HG03558 (cell line): Measurements from ENCODE around the gene C16orf96.

ENCODE experiments used
- ATAC-seq: cut with Tn5 transposase; IDR thresholded peaks from one replicate; pipeline ENCODE4 v1.9.1; 2021; ENCODE audit warnings: moderate number of reproducible peaks; ENCODE audit not compliant: unreplicated experiment; ENCODE audit errors: extremely low read depth

Gene C16orf96

GRCh38 chr16:4524571-4524970 lies 31.6 kb upstream of the C16orf96 start:
- ATAC-seq: no peak

GRCh38 chr16:4525069-4525468 lies 31.1 kb upstream of the C16orf96 start:
- no peak for ATAC-seq

GRCh38 chr16:4525634-4526277 lies 30.4 kb upstream of the C16orf96 start:
- ATAC-seq: no peak

- no peak for ATAC-seq
Measured at GRCh38 chr16:4529085-4530060, 26.8 kb upstream of the C16orf96 start.

DNA sequence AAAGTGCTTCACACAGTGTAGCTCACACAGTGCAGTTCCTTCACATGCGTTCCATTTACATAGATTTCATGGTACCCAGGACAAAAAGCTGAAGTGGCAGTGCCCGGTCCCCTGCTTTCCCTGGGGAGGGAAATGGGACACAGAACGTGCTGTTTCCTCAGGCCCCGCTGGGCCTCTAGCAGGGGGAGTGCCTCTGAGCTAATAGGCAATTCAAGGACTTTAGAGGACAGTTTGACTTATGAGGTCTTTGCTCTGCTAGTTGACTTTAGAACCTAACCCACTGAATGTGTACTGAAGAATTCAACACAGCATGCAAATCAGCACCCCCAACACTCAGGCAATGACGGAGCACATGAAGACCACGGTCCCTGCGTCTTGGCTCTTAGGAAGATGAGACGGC lies 24.3 kb upstream of the C16orf96 start:
- ATAC-seq: no peak

- no peak for ATAC-seq
Measured at GRCh38 chr16:4532238-4532637, 23.9 kb upstream of the C16orf96 start.

DNA sequence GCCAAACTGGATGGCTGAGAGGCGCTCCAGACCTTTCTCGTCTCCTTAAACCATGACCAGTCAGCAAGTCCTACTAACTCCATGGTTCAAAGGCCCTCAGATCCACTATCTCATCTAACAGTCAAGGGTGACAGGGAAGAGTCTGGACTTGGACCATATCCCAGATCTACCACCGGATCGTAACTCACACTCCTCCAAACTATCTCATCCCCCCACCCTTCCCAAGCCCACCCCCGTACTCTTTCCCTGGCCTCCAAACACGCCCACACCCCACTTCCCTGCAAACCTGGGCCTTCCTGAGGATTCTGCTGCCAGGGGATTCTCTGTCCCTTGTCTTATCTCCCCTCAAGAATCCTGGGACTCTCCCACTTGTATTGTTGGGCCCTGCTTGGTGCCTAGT lies 22.6 kb upstream of the C16orf96 start:
- ATAC-seq: no peak

DNA sequence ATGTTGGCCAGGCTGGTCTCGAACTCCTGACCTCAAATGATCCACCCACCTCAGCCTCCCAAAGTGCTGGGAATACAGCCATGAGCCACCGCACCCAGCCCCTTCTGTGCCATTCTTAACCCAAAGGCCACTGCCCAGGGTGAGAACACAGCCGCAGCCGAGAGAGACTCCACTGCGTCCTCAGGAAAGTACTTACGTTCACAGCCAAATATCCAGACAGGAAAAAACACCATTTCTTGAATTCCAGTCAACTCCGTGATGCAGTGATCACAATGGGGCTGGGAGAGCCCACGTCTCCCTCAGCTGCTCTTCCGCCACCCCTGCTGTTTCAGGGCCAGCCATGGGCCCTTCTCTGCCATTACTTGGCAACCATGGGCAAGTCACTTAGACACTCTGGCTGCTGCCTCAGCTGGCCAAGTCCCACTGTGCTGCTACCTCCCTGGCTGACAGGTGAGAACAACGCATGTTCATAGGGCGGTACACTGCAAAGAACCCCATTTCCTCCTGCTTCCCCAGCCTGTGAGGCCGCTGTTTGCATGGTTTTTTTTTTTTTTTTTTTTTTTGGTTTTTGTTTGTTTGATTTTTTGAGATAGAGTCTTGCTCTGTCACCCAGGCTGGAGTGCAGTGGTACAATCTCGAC lies 21.9 kb upstream of the C16orf96 start:
- no peak for ATAC-seq

DNA sequence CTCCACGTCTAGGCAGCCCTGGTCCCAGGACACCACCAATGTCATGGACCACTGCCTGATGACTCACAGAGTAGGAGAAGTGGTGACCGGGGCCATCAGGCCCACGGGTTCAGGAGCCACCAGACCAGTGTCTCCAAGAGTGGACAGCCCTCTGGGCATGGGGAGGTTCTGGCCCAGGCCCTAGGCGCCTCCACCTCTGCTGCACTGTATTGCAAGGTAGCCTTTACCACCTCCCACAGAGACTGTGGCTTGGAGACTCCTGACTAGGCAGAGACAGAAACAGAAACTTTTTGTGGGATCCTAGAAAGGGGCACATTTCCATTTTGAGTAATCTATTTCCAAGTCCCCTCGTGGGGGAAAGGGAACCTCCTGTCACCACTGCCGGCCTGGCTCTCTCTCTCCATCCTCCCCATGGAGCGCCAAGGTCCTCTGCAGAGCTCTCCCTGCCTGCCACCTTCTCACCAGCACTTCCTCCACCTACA lies 20.5 kb upstream of the C16orf96 start:
- ATAC-seq: no peak

GRCh38 chr16:4536391-4537106 lies 19.6 kb upstream of the C16orf96 start:
- ATAC-seq: no peak

DNA sequence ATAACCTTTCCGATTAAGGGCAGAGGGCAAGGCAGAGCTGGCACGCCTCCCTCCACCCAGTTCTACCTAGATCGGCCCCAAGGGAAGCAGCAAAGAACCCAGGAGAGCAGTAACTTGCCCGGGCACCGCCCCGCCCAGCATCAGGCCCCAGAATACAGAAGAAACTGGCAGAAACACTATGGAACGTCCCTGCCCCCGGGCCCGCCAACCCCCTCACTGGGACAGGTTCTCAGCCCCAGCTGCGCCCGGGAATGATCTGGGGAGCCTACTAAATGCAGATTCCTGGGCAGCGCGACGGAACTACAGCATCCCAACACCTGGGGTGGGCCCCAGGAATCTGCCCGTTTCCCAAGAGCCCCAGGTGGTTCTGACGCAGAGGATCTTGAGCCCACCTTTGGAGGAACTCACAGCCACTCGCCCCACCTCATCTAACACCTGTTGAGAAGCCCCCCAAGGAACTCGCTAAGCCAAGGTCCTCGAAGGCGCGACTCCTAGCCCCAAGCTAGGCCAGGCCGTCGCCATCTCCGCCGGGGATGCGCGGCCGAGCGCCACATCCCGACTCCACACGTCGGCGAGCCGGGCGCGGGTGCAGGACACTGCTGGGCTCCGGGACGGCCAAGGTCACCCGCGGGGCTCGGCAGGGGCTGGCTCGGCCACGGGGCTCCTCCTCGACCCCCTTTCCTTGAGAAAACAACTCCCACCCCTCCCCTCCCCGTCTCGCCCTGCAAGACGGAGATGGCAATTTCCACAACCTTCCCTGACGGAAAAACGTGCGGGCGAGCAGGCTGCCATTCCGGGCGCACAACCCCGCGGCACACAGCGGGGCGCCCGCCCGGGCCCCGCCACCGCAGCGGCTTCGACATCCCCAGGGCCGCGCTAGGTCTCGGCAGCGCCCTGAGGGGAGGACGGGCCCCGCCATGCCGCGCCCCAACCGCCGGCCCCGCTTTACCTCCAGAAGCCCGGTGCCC lies 18.5 kb upstream of the C16orf96 start:
- peak; percentile 20 for ATAC-seq

GRCh38 chr16:4538350-4539235 lies 17.5 kb upstream of the C16orf96 start, which contains the start of gene CDIP1:
TSS of gene CDIP1 (minus strand) at chr16:4538773. CDS start at chr16:4514130, 24,643 bp downstream.
- peak; percentile 57 for ATAC-seq

DNA sequence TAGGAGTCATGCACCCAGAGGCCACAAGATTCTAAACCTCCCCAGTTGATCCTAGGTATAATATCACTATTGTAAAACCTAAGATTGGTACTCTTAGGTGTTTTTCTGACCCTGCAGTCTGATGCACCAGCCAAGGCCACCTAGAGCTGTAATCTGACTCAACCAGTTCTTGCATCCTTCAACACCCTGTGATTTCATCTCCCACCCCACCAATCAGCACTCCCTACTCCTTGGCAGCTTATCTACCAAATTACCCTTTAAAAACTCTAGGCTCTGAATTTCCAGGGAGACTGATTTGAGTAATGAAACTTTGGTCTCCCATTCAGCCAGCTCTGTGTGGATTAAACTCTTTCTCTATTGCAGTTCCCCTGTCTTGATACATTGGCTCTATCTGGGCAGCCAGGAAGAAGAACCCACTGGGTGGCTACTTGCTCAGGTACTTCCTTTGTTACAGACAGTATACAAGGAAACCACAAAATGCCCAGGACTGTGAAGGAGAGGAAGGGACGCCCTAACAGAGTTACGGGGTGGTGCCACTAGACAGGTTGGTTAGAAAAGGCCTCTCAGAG lies 16.3 kb upstream of the C16orf96 start:
- no peak for ATAC-seq

GRCh38 chr16:4544473-4544872 lies 11.7 kb upstream of the C16orf96 start:
- no peak for ATAC-seq

- ATAC-seq: no peak
Measured at GRCh38 chr16:4548124-4548523, 8.0 kb upstream of the C16orf96 start.

DNA sequence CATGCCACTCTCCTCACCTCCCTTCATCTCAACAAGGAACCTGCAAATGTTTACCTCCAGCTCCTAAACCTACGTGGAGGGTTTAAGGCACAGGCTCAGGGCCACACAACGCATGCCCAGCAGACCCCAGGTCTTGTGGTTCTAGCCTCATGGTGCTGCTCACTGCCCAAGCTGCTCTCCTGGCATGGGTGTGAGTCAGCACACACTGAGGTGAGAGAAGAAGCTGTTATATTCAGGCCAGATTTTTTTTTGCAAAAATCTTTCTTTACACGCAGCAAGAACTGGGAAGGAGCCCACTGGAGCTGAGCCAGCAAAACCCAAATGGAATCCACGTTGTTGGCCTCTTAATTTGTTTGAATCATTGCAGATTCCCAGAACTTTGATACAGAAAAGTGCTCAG lies 5.5 kb upstream of the C16orf96 start:
- ATAC-seq: no peak

- no peak for ATAC-seq
Measured at GRCh38 chr16:4552541-4552940, 3.6 kb upstream of the C16orf96 start.

DNA sequence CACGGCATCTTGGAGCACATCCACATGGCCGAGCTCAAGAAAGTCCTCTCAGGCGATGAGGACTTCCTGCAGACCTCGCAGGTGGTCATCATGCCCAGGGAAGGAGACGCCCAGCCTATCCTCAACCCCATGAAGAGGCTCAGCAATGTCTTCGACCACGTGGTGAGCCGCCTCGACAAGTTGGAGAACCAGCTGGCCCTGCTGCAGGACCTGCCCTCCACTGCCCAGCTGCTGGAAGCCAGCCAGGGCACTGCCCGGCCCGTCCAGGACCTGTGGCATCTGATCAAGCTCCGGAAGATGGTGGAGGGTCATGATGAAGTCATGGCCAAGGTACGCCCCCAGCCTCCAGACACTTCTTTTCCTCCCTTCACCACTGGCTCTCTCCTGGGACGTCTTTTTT lies 440 bp downstream of the C16orf96 start:
- ATAC-seq: no peak
